Muscle of leg (tissue), 11 donors: Measurements from ENCODE around the gene ITPK1. TPM values are rescaled to one million over a fixed set of nuclear protein-coding genes. Genes with fewer than 3 reads are reported as not detected.

Experiments
- DNase-seq: peaks from one replicate; pipeline ENCODE4 v3.0.0; 2013
- H3K27ac ChIP-seq: one replicate; pipeline ENCODE4 v1.5.1; 2013; ENCODE audit warnings: mild to moderate bottlenecking, low read length, control low read depth
- H3K27me3 ChIP-seq: one replicate; pipeline ENCODE4 v1.6.1; 2013; ENCODE audit warnings: low read length; ENCODE audit not compliant: control insufficient read depth, insufficient read depth
- H3K36me3 ChIP-seq: one replicate; pipeline ENCODE4 v1.6.1; 2013; ENCODE audit warnings: low read length; ENCODE audit not compliant: control insufficient read depth, insufficient read depth
- H3K4me1 ChIP-seq: one replicate; pipeline ENCODE4 v1.6.1; 2013; ENCODE audit warnings: low read length; ENCODE audit not compliant: control insufficient read depth, insufficient read depth
- H3K4me3 ChIP-seq: one replicate; pipeline ENCODE4 v1.5.1; 2013; ENCODE audit warnings: low read length, control low read depth
- H3K9me3 ChIP-seq: replicated peaks from 2 replicates; pipeline ENCODE4 v1.6.1; 2013; ENCODE audit warnings: low read depth, low read length; ENCODE audit not compliant: control insufficient read depth
- WGBS: methylation state at CpG from one replicate; pipeline ENCODE4 v1.1.5; 2013; ENCODE audit warnings: missing lambda C conversion rate; ENCODE audit not compliant: insufficient coverage; 5-methylcytosine and 5-hydroxymethylcytosine counted together
- polyA plus RNA-seq, 8 donors: library from polyadenylated mRNA; unstranded; fragments of 120-200 nt; gene quantifications; one replicate each; pipeline versions ENCODE4 v1.2.1 to v1.2.3, GENCODE V29; 2013; ENCODE audit warnings: inconsistent platforms in 1 of 8, low replicate concordance in 1 of 8; ENCODE audit not compliant: insufficient read length in 8 of 8, insufficient read depth in 1 of 8
- total RNA-seq: library from RNA; stranded (reverse); fragments of 120-200 nt; gene quantifications from one replicate; pipeline ENCODE4 v1.2.4, GENCODE V29; 2013

Gene ITPK1
- total and polyA plus RNA-seq, 9 donors, result 10.0 to 25.7 (median 17.5) TPM

DNA sequence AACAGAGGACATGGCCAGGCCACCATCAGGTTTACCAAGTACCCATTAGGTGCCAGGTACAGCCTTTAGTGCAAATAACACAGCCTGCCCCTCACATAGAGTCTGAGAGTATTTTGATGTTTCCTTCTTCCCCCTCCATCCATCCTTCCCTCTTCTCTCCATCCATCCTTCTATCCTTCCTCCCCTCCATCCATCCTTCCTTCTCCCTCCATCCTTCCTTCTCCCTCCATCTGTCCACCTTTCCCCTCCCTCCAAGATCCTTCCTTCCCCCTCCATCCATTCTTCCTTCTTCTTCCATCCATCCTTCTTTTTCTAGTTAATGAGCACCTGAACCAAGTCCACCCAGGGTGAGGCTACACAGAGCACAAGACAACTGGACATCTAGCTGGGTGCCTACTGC lies 39.8 kb downstream of the ITPK1 start:
- no peak overlapping the region for H3K27ac ChIP-seq
- peaks cover 34% of the 10 kb centered on the region for H3K4me1 ChIP-seq
- no peak overlapping the region for H3K4me3 ChIP-seq
- no peak for DNase-seq
- H3K36me3 ChIP-seq, result no peaks in the 10 kb centered on the region
- H3K27me3 ChIP-seq, result no peaks in the 10 kb centered on the region
- no peaks in the 10 kb centered on the region for H3K9me3 ChIP-seq

DNA sequence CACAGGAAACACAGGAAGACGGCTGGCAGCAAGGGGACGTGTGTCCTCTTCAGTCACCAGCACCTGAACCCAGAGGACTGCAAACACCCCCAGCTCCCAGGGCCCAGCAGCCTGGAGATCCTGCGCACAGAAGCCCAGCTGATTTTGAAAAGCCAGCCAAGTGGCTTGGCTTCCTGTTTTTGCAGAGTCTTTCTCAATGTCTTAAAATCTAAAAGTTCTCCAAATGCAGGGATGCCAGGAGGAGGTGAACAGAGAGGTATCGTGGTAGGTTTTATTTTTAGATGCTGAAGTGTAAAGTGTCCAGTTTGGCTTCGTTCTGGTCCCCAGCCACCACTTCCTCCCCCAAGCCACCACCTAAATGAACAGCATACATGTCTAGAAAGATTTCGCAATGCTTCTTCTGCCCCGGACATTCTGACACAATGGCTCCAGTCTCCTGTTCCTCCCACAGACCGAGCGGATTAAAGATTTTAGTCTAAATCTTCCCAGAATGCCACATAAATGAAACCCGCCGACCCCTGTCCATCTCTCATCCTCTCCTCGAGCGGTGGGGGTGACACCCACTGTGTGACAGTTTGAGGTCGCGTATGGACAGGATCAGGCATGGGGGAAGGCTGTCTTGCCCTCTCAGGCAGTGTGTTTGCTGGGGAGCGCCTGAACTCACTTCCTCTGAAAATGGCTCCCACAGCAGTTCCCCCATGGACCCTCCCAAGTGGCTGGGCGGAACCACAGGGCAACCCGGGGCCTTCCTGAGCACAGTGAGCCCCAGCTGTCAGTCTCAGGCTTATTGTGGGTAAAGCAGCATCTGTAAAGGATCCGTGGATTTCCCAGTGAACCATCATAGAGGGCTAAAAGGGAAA lies 41.6 kb downstream of the ITPK1 start:
- Histone ChIP-seq H3K27ac (peak overlapping the region; percentile 62), H3K27me3 (no peaks in the 10 kb centered on the region), H3K4me1 (peaks cover 30% of the 10 kb centered on the region), H3K36me3 (no peaks in the 10 kb centered on the region), H3K9me3 (no peaks in the 10 kb centered on the region), H3K4me3 (no peak overlapping the region)
- peak; percentile 62 for DNase-seq
- 30% methylated on average over 8 of the region's 19 CpGs for WGBS

DNA sequence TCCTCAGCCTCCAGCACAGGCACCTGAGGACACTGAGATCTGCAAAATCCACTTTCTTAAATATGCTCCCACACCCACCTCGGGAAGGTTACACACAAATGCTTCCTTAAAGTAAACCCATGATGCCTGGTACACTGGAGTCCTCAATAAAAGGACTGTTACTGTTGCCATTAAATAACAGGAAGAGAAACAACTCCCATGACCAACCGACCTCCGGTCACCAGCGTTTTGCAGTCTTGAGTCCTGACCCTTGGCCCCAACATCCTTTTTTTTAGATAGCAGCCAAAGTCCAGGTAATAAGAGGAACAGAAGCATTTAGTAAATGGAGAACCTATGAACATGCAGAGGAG lies 42.4 kb downstream of the ITPK1 start:
- no peak overlapping the region for H3K4me3 ChIP-seq
- WGBS, result 100% methylated on average over 1 of the region's 4 CpGs
- DNase-seq, result peak; percentile 47
- H3K27me3 ChIP-seq, result no peaks in the 10 kb centered on the region
- H3K27ac ChIP-seq, result peak overlapping the region; percentile 59
- H3K36me3 ChIP-seq, result no peaks in the 10 kb centered on the region
- no peaks in the 10 kb centered on the region for H3K9me3 ChIP-seq
- peaks cover 22% of the 10 kb centered on the region for H3K4me1 ChIP-seq

- no peaks in the 10 kb centered on the region for H3K36me3 ChIP-seq
- no peak overlapping the region for H3K27ac ChIP-seq
- no peaks in the 10 kb centered on the region for H3K9me3 ChIP-seq
- DNase-seq, result no peak
- no peaks in the 10 kb centered on the region for H3K27me3 ChIP-seq
- WGBS, result 79% methylated on average over 7 of the region's 12 CpGs
- no peak overlapping the region for H3K4me3 ChIP-seq
- peaks cover 19% of the 10 kb centered on the region for H3K4me1 ChIP-seq
These were observed 42.9 kb downstream of the ITPK1 start for GRCh38 chr14:93072659-93073357.

- no peak overlapping the region for H3K27ac ChIP-seq
- no peak for DNase-seq
- 61% methylated on average over 5 of the region's 8 CpGs for WGBS
- no peaks in the 10 kb centered on the region for H3K9me3 ChIP-seq
- no peak overlapping the region for H3K4me3 ChIP-seq
- peaks cover 28% of the 10 kb centered on the region for H3K4me1 ChIP-seq
- H3K36me3 ChIP-seq, result peaks cover 3% of the 10 kb centered on the region
- no peaks in the 10 kb centered on the region for H3K27me3 ChIP-seq
These were observed 47.0 kb downstream of the ITPK1 start for GRCh38 chr14:93068711-93069110.

GRCh38 chr14:93067088-93067487 lies 48.6 kb downstream of the ITPK1 start:
- Histone ChIP-seq H3K27ac (no peak overlapping the region), H3K36me3 (peaks cover 3% of the 10 kb centered on the region), H3K9me3 (no peaks in the 10 kb centered on the region), H3K4me1 (peaks cover 21% of the 10 kb centered on the region), H3K27me3 (no peaks in the 10 kb centered on the region), H3K4me3 (no peak overlapping the region)
- no peak for DNase-seq
- WGBS, result 83% methylated on average over 3 of the region's 5 CpGs

DNA sequence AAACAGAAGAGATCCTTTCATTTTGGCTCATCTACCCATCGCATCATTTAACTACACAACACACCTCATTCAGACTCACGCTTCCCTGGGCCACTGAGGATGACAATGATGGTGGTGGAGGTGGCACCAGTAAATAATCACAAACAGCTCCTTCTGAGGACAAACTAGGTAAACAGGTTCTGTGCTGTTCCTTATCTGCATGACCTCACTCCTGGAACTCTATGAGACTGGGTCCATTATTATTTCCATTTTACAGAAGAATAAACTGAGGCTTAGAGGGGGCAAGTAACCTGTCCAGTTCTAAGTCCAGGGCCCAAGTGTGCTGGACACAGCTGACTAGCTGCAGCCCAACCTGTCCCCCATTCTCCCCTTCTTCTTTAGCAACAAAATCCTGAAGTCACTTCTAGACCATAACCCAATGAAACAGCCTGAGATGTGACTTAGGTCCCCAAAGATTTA lies 50.4 kb downstream of the ITPK1 start:
- DNase-seq, result no peak
- H3K9me3 ChIP-seq, result no peaks in the 10 kb centered on the region
- peaks cover 3% of the 10 kb centered on the region for H3K36me3 ChIP-seq
- H3K4me3 ChIP-seq, result no peak overlapping the region
- WGBS, result no CpG with 5 or more reads among the region's 2 CpGs
- H3K27me3 ChIP-seq, result no peaks in the 10 kb centered on the region
- H3K4me1 ChIP-seq, result peaks cover 21% of the 10 kb centered on the region
- no peak overlapping the region for H3K27ac ChIP-seq

DNA sequence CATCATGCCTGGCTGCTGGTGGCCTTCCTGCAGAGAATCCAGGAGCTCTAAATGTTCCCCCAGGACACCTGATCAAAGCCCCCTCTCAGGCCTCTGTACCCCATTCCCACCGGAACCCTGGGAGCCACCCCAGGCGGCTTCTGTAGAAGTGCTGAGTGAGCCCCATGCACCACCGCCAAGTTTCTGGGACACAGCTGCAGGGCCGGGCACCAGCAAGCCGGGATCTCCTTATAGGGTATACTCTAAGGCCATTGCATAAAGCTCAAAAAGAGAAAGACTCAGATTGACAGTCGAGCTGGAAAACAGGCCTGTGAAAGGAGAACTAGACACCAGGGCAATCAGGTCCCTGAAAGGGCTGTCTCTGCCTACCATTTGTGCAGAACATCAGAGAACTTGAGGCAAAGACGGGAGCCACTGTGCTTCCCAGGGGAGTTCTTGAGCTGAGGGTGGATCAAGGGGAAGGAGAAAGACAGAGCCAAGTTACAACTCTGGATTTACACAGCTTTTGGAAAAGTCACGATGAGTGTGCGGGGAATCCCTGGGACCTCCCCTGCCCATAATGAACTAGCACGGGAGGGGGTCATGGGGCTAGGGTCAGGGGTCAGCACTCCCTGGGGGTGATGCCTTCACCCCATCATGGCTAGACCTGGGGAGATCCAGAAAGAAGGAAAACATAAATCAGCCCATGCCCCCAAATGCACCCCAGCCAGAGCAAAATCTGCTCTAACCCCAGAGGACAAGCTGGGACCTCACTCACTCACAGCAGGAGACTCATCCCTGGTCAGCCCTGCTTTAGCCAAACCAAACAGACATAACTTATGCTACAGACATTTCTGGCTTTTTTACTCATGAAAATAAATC lies 51.1 kb downstream of the ITPK1 start:
- Histone ChIP-seq H3K36me3 (peaks cover 3% of the 10 kb centered on the region), H3K27me3 (no peaks in the 10 kb centered on the region), H3K4me3 (no peak overlapping the region), H3K9me3 (no peaks in the 10 kb centered on the region), H3K4me1 (peaks cover 21% of the 10 kb centered on the region), H3K27ac (no peak overlapping the region)
- 45% methylated on average over 6 of the region's 10 CpGs for WGBS
- peak; percentile 33 for DNase-seq

- Histone ChIP-seq H3K4me3 (no peak overlapping the region), H3K4me1 (peaks cover 21% of the 10 kb centered on the region), H3K27ac (no peak overlapping the region), H3K9me3 (no peaks in the 10 kb centered on the region), H3K36me3 (peaks cover 3% of the 10 kb centered on the region), H3K27me3 (no peaks in the 10 kb centered on the region)
- no peak for DNase-seq
- WGBS, result 72% methylated on average over 2 of the region's 5 CpGs
These were observed 52.3 kb downstream of the ITPK1 start for GRCh38 chr14:93063393-93063792.

GRCh38 chr14:93062890-93063289 lies 52.8 kb downstream of the ITPK1 start:
- 68% methylated on average over 7 of the region's 10 CpGs for WGBS
- peaks cover 3% of the 10 kb centered on the region for H3K36me3 ChIP-seq
- no peaks in the 10 kb centered on the region for H3K27me3 ChIP-seq
- peaks cover 21% of the 10 kb centered on the region for H3K4me1 ChIP-seq
- H3K9me3 ChIP-seq, result no peaks in the 10 kb centered on the region
- DNase-seq, result no peak
- no peak overlapping the region for H3K27ac ChIP-seq
- H3K4me3 ChIP-seq, result no peak overlapping the region
